Thyroid gland (tissue), 4 donors: ENCODE measurements around the gene TYRO3.

Experiments used
- CTCF ChIP-seq, 6 experiments: fragments of 200-600 bp in 3 of 6; fragments of 450-650 bp in 3 of 6; sonication (generic) in 3 of 6; IDR thresholded peaks; one replicate each; pipeline ENCODE4 v1.5.1; 2016 to 2019; ENCODE audit warnings: antibody characterized with exemption in 6 of 6, mild to moderate bottlenecking in 2 of 6, inconsistent platforms in 1 of 6, moderate library complexity in 1 of 6
- POLR2A ChIP-seq, 2 donors: fragments of 450-650 bp; IDR thresholded peaks; one replicate each; pipeline ENCODE4 v1.6.1; 2017; ENCODE audit warnings: antibody characterized with exemption in 2 of 2, mild to moderate bottlenecking in 2 of 2, moderate library complexity in 1 of 2

GRCh38 chr15:41585127-41586047 lies 26.4 kb downstream of the TYRO3 start:
- peak in 4 of 6 experiments; percentile 30 to 51 (median 42) for TF ChIP-seq CTCF (IDR thresholded peaks at IDR 0.05)
- TF ChIP-seq POLR2A (IDR thresholded peaks at IDR 0.05) = no peak
